Measurements from ENCODE around the gene AKR1C8. TPM values are rescaled to one million over a fixed set of nuclear protein-coding genes. Genes with fewer than 3 reads are reported as not detected.

The AKR1C8 gene
- total and polyA plus RNA-seq, 8 donors = 0.26 TPM; not detected in 7

- TF ChIP-seq CTCF (IDR thresholded peaks at IDR 0.05) = no peak
- no peak overlapping the region for H3K27ac ChIP-seq
- peaks cover 0 to 83% of the 10 kb centered on the region in 2 donors for H3K9me3 ChIP-seq
- no peaks in the 10 kb centered on the region for H3K36me3 ChIP-seq
- DNase-seq = no peak
- no peaks in the 10 kb centered on the region for H3K27me3 ChIP-seq
- no peaks in the 10 kb centered on the region for H3K4me1 ChIP-seq
- no peak for ATAC-seq
- no peak overlapping the region for H3K4me3 ChIP-seq
- intact Hi-C loops (cut with DNase I) = no loop called here
These were observed 19.2 kb downstream of the AKR1C8 start for GRCh38 chr10:5165738-5166137.

GRCh38 chr10:5163487-5163886 is 21.5 kb downstream of the AKR1C8 start:
- no peak for TF ChIP-seq CTCF (IDR thresholded peaks at IDR 0.05)

GRCh38 chr10:5159126-5159525 is 25.8 kb downstream of the AKR1C8 start:
- peaks cover 0 to 44% of the 10 kb centered on the region in 2 donors for H3K9me3 ChIP-seq
- no peaks in the 10 kb centered on the region for H3K36me3 ChIP-seq
- intact Hi-C loops (cut with DNase I) = no loop called here
- DNase-seq (no peak), ATAC-seq (no peak)
- H3K27me3 ChIP-seq = no peaks in the 10 kb centered on the region
- no peaks in the 10 kb centered on the region for H3K4me1 ChIP-seq
- H3K4me3 ChIP-seq = no peak overlapping the region
- H3K27ac ChIP-seq = no peak overlapping the region
- no peak for TF ChIP-seq CTCF (IDR thresholded peaks at IDR 0.05)

More at GRCh38 chr10:5163487-5163886, 21.5 kb downstream of the AKR1C8 start:
- H3K36me3 ChIP-seq = no peaks in the 10 kb centered on the region
- no peaks in the 10 kb centered on the region for H3K4me1 ChIP-seq
- no peaks in the 10 kb centered on the region for H3K27me3 ChIP-seq
- no peak overlapping the region for H3K27ac ChIP-seq
- intact Hi-C loops (cut with DNase I) = no loop called here
- no peak for DNase-seq
- H3K4me3 ChIP-seq = no peak overlapping the region
- ATAC-seq = no peak
- H3K9me3 ChIP-seq = peaks cover 0 to 83% of the 10 kb centered on the region in 2 donors

GRCh38 chr10:5157501-5157900 is 27.4 kb downstream of the AKR1C8 start:
- no peak overlapping the region for H3K4me3 ChIP-seq
- intact Hi-C loops (cut with DNase I) = no loop called here
- H3K9me3 ChIP-seq = peaks cover 0 to 28% of the 10 kb centered on the region in 2 donors
- H3K27ac ChIP-seq = no peak overlapping the region
- DNase-seq (peak in 1 of 4 donors; percentile 54), ATAC-seq (no peak)
- no peaks in the 10 kb centered on the region for H3K36me3 ChIP-seq
- no peaks in the 10 kb centered on the region for H3K27me3 ChIP-seq
- H3K4me1 ChIP-seq = no peaks in the 10 kb centered on the region
- TF ChIP-seq CTCF (IDR thresholded peaks at IDR 0.05) = no peak

- Histone ChIP-seq H3K4me3 (no peak overlapping the region), H3K27me3 (no peaks in the 10 kb centered on the region)
- intact Hi-C loops (cut with DNase I) = no loop called here
These were observed 29.0 kb downstream of the AKR1C8 start for GRCh38 chr10:5155951-5156350.

More at GRCh38 chr10:5155951-5156350, 29.0 kb downstream of the AKR1C8 start:
- H3K9me3 ChIP-seq = peaks cover 0 to 15% of the 10 kb centered on the region in 2 donors
- no peaks in the 10 kb centered on the region for H3K4me1 ChIP-seq
- no peak for DNase-seq
- no peak for ATAC-seq
- no peaks in the 10 kb centered on the region for H3K36me3 ChIP-seq
- H3K27ac ChIP-seq = no peak overlapping the region
- TF ChIP-seq CTCF (IDR thresholded peaks at IDR 0.05) = no peak

Data from left lung (tissue), 10 donors.